Measurements from ENCODE around the gene CPT1B. TPM values are rescaled to one million over a fixed set of nuclear protein-coding genes. Genes with fewer than 3 reads are reported as not detected.

Gene CPT1B
- total RNA-seq, 1 donor from 2014 or later, result 2.1 TPM

- Histone ChIP-seq H3K36me3 (ENCODE audit: control insufficient read depth, insufficient read depth, low read length) (no peaks in the 10 kb centered on the region), H3K27me3 (ENCODE audit: control insufficient read depth, insufficient read depth, low read length) (peaks cover 25% of the 10 kb centered on the region), H3K4me3 (ENCODE audit: low read depth, low read length) (no peak overlapping the region)
- DNase-seq (ENCODE audit: low read depth), result no peak
- TF ChIP-seq CTCF (IDR thresholded peaks at IDR 0.05; ENCODE audit: insufficient read depth, low read length, poor library complexity, severe bottlenecking), result no peak
Measured at GRCh38 chr22:50597097-50597496, 18.9 kb upstream of the CPT1B start.

DNA sequence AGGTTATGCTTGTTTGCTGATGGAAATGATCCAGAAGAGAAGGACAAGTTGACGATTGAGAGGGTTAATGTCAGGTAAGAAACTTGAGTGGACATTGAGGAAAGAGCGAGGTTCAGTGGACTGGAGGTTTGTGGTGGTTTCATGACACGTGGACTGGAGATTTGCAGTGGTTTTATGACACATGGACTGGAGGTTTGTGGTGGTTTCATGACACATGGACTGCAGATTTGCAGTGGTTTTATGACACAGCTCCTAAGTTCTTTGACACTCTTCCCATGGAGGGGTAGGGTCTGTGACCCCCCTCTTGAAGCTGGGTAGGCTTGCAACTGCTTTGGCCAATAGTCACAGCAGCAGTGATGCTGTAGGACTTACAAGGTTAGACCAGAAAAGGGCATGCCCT lies 17.0 kb upstream of the CPT1B start:
- no peak overlapping the region for H3K4me3 ChIP-seq (ENCODE audit: low read depth, low read length)
- no peak for TF ChIP-seq CTCF (IDR thresholded peaks at IDR 0.05; ENCODE audit: insufficient read depth, low read length, poor library complexity, severe bottlenecking)
- peaks cover 12% of the 10 kb centered on the region for H3K27me3 ChIP-seq (ENCODE audit: control insufficient read depth, insufficient read depth, low read length)
- no peak for DNase-seq (ENCODE audit: low read depth)
- H3K36me3 ChIP-seq (ENCODE audit: control insufficient read depth, insufficient read depth, low read length), result no peaks in the 10 kb centered on the region

- no peaks in the 10 kb centered on the region for H3K36me3 ChIP-seq (ENCODE audit: control insufficient read depth, insufficient read depth, low read length)
- DNase-seq (ENCODE audit: low read depth), result no peak
- no peak for TF ChIP-seq CTCF (IDR thresholded peaks at IDR 0.05; ENCODE audit: insufficient read depth, low read length, poor library complexity, severe bottlenecking)
Measured at GRCh38 chr22:50587407-50587806, 9.2 kb upstream of the CPT1B start.

GRCh38 chr22:50586416-50586815 lies 8.2 kb upstream of the CPT1B start:
- no peak overlapping the region for H3K4me3 ChIP-seq (ENCODE audit: low read depth, low read length)
- peaks cover 2% of the 10 kb centered on the region for H3K27me3 ChIP-seq (ENCODE audit: control insufficient read depth, insufficient read depth, low read length)
- DNase-seq (ENCODE audit: low read depth), result no peak
- H3K36me3 ChIP-seq (ENCODE audit: control insufficient read depth, insufficient read depth, low read length), result no peaks in the 10 kb centered on the region
- TF ChIP-seq CTCF (IDR thresholded peaks at IDR 0.05; ENCODE audit: insufficient read depth, low read length, poor library complexity, severe bottlenecking), result no peak

More at GRCh38 chr22:50587407-50587806, 9.2 kb upstream of the CPT1B start:
- peaks cover 2% of the 10 kb centered on the region for H3K27me3 ChIP-seq (ENCODE audit: control insufficient read depth, insufficient read depth, low read length)
- H3K4me3 ChIP-seq (ENCODE audit: low read depth, low read length), result no peak overlapping the region

- Histone ChIP-seq H3K4me3 (ENCODE audit: low read depth, low read length) (no peak overlapping the region), H3K27me3 (ENCODE audit: control insufficient read depth, insufficient read depth, low read length) (peaks cover 2% of the 10 kb centered on the region), H3K36me3 (ENCODE audit: control insufficient read depth, insufficient read depth, low read length) (no peaks in the 10 kb centered on the region)
- no peak for TF ChIP-seq CTCF (IDR thresholded peaks at IDR 0.05; ENCODE audit: insufficient read depth, low read length, poor library complexity, severe bottlenecking)
- no peak for DNase-seq (ENCODE audit: low read depth)
Measured at GRCh38 chr22:50585781-50586180, 7.6 kb upstream of the CPT1B start.

DNA sequence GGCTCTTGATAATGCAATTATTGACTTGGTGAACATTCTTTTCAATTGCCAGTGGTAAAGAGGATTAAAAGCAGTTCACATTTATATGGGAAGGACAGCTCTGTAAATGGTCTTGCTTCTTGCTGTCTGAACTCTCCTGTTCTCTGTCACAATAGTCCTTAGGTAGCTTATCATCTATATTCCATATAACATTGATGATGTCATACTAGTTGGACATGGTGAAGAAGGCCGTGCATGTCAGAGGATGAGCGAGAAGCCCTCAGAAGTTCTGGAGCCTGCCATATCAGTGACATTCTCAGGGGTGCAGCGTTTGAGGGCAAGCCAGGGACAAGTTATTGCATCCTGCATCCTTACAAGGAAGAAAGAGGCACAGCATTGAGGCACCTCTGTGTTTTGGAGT lies 7.0 kb upstream of the CPT1B start:
- no peak for TF ChIP-seq CTCF (IDR thresholded peaks at IDR 0.05; ENCODE audit: insufficient read depth, low read length, poor library complexity, severe bottlenecking)
- DNase-seq (ENCODE audit: low read depth), result no peak
- H3K4me3 ChIP-seq (ENCODE audit: low read depth, low read length), result no peak overlapping the region
- H3K27me3 ChIP-seq (ENCODE audit: control insufficient read depth, insufficient read depth, low read length), result peaks cover 2% of the 10 kb centered on the region
- no peaks in the 10 kb centered on the region for H3K36me3 ChIP-seq (ENCODE audit: control insufficient read depth, insufficient read depth, low read length)

All from kidney epithelial cell (primary cell).